Measurements from ENCODE around the gene HDDC3. TPM values are rescaled to one million over a fixed set of nuclear protein-coding genes. Genes with fewer than 3 reads are reported as not detected.

Gene HDDC3
- total and polyA plus RNA-seq, 5 donors from 2014 or later, result 15.6 to 36.2 (median 30.8) TPM

DNA sequence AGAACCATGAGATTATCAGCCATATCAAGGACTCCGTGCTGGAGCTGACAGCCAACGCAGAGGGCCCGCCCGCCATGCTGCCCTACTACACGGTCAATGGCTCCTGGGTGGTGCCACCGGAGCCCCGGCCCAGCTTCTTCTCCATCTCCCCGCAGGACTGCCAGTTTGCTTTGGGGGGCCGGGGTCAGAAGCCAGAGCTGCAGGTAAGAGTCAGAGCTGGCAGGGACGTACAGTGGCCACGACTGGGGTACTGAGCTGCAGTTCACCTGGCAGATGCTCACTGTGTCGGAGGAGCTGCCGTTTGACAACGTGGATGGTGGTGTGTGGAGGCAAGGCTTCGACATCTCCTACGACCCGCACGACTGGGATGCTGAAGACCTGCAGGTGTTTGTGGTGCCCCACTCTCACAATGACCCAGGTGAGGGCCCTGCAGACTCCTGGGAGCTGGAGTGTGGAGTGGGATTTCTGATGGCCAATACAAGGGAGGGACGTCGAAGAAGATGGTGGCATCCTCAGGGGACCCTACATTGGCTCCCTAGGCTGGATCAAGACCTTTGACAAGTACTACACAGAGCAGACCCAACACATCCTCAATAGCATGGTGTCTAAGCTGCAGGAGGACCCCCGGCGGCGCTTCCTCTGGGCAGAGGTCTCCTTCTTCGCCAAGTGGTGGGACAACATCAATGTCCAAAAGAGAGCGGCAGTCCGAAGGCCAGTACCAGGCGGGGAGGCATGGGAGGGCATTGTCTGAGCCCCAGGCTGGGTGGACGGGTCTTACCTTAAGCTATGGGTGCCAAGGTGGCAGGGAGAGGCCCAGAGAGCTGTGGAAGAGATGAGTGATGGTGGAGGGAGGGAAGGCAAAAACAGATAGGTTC lies 26.8 kb downstream of the HDDC3 start:
- H3K27ac Mint-ChIP-seq, result peak overlapping the region in 1 of 3 donors; percentile 67
- H3K27ac ChIP-seq (ENCODE audit: insufficient read depth, low read length, poor library complexity, severe bottlenecking), result no peak overlapping the region
- peak overlapping the region in 2 of 4 donors; percentile 39 to 64 for H3K4me3 Mint-ChIP-seq
- H3K4me1 Mint-ChIP-seq, result peaks cover 4 to 34% (median 17%) of the 10 kb centered on the region in 4 donors
- H3K27me3 Mint-ChIP-seq, result no peaks in the 10 kb centered on the region
- H3K9me3 ChIP-seq (ENCODE audit: control insufficient read depth in 2 of 2, low read length in 2 of 2), result no peaks in the 10 kb centered on the region
- no peak for DNase-seq
- H3K9me3 Mint-ChIP-seq, result peaks cover 0 to 1% (median 0%) of the 10 kb centered on the region in 7 donors
- H3K36me3 Mint-ChIP-seq, result peaks cover 27% of the 10 kb centered on the region
- peaks cover 16% of the 10 kb centered on the region for H3K4me1 ChIP-seq (ENCODE audit: control insufficient read depth, insufficient read depth, low read length, poor library complexity, severe bottlenecking)
- H3K4me3 ChIP-seq (ENCODE audit: low read depth, low read length), result no peak overlapping the region
- peaks cover 46% of the 10 kb centered on the region for H3K36me3 ChIP-seq (ENCODE audit: control insufficient read depth, insufficient read depth, low read length)
- no peaks in the 10 kb centered on the region for H3K27me3 ChIP-seq (ENCODE audit: control insufficient read depth, insufficient read depth, low read length)
- no peak for ATAC-seq (ENCODE audit: low read depth in 2 of 2)

DNA sequence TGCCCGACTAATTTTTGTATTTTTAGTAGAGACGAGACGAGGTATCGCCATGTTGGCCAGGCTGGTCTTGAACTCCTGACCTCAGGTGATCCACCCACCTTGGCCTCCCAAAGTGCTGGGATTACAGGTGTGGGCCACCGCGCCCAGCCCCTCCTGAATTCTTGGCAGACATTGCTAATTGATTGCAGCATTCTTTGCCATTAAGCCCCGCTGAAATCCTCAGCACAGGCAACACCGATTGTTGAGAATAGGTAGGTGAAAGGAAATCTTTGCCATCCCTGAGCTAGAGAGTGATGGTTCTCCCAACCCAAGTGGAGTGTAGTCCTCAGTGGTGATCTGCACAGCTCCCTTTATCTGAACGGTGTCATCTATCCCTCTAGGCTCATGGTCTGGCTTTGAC lies 27.6 kb downstream of the HDDC3 start:
- no peak for ATAC-seq (ENCODE audit: low read depth in 2 of 2)
- Histone ChIP-seq H3K4me1 (ENCODE audit: control insufficient read depth, insufficient read depth, low read length, poor library complexity, severe bottlenecking) (peaks cover 16% of the 10 kb centered on the region), H3K4me3 (ENCODE audit: low read depth, low read length) (no peak overlapping the region), H3K36me3 (ENCODE audit: control insufficient read depth, insufficient read depth, low read length) (peaks cover 39% of the 10 kb centered on the region), H3K27ac (ENCODE audit: insufficient read depth, low read length, poor library complexity, severe bottlenecking) (no peak overlapping the region), H3K27me3 (ENCODE audit: control insufficient read depth, insufficient read depth, low read length) (no peaks in the 10 kb centered on the region), H3K9me3 (ENCODE audit: control insufficient read depth in 2 of 2, low read length in 2 of 2) (no peaks in the 10 kb centered on the region)
- Mint-ChIP-seq H3K4me1 (peaks cover 4 to 34% (median 17%) of the 10 kb centered on the region in 4 donors), H3K9me3 (peaks cover 0 to 1% (median 0%) of the 10 kb centered on the region in 7 donors), H3K27me3 (no peaks in the 10 kb centered on the region), H3K4me3 (peak overlapping the region; percentile 44 to 83 (median 68)), H3K36me3 (peaks cover 27% of the 10 kb centered on the region), H3K27ac (no peak overlapping the region)
- no peak for DNase-seq

DNA sequence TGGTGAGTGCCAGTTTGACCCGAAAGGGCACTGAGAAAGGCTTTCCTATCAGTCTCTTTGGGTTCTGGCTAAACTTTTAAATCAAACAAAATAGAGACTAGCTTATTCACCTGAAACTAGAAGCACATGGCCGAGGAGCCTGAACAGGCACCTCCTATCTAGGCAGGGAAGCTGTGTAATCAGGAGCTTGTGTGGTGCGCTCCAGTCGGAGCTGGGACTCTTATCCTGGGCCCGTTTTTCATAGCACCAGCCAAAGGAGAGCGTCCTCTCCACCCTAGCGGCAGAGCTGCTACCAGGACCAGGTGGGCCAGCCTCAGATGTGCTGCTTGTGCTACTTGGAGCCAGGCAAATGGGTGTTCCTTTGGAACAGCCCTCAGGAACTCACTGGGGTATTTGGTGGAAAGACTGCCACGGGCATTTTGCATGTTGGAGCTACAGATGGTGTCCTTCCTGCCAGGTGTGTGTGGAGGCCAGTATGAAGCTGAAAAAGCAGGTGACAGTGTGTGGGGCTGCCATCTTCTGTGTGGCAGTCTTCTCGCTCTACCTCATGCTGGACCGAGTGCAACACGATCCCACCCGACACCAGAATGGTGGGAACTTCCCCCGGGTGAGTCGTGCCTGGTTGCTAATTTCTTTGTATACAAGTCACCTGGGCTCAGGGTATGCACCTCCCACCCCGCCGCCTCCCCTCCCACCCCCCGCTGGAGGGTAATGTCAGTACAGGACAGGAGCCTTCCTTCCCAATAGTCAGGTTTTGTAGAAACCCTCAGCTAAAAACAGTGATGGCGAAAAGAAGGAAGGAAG lies 28.4 kb downstream of the HDDC3 start:
- ATAC-seq (ENCODE audit: low read depth in 2 of 2), result no peak
- H3K4me1 ChIP-seq (ENCODE audit: control insufficient read depth, insufficient read depth, low read length, poor library complexity, severe bottlenecking), result peaks cover 16% of the 10 kb centered on the region
- H3K9me3 Mint-ChIP-seq, result peaks cover 0 to 1% (median 0%) of the 10 kb centered on the region in 7 donors
- H3K27ac ChIP-seq (ENCODE audit: insufficient read depth, low read length, poor library complexity, severe bottlenecking), result peak overlapping the region; percentile 78
- H3K36me3 Mint-ChIP-seq, result peaks cover 27% of the 10 kb centered on the region
- peak overlapping the region; percentile 83 to 90 (median 86) for H3K4me3 Mint-ChIP-seq
- H3K4me3 ChIP-seq (ENCODE audit: low read depth, low read length), result peak overlapping the region; percentile 62
- no peaks in the 10 kb centered on the region for H3K27me3 ChIP-seq (ENCODE audit: control insufficient read depth, insufficient read depth, low read length)
- no peak for DNase-seq
- no peaks in the 10 kb centered on the region for H3K9me3 ChIP-seq (ENCODE audit: control insufficient read depth in 2 of 2, low read length in 2 of 2)
- H3K27ac Mint-ChIP-seq, result peak overlapping the region in 1 of 3 donors; percentile 69
- H3K4me1 Mint-ChIP-seq, result peaks cover 4 to 34% (median 18%) of the 10 kb centered on the region in 4 donors
- no peaks in the 10 kb centered on the region for H3K27me3 Mint-ChIP-seq
- H3K36me3 ChIP-seq (ENCODE audit: control insufficient read depth, insufficient read depth, low read length), result peaks cover 34% of the 10 kb centered on the region

DNA sequence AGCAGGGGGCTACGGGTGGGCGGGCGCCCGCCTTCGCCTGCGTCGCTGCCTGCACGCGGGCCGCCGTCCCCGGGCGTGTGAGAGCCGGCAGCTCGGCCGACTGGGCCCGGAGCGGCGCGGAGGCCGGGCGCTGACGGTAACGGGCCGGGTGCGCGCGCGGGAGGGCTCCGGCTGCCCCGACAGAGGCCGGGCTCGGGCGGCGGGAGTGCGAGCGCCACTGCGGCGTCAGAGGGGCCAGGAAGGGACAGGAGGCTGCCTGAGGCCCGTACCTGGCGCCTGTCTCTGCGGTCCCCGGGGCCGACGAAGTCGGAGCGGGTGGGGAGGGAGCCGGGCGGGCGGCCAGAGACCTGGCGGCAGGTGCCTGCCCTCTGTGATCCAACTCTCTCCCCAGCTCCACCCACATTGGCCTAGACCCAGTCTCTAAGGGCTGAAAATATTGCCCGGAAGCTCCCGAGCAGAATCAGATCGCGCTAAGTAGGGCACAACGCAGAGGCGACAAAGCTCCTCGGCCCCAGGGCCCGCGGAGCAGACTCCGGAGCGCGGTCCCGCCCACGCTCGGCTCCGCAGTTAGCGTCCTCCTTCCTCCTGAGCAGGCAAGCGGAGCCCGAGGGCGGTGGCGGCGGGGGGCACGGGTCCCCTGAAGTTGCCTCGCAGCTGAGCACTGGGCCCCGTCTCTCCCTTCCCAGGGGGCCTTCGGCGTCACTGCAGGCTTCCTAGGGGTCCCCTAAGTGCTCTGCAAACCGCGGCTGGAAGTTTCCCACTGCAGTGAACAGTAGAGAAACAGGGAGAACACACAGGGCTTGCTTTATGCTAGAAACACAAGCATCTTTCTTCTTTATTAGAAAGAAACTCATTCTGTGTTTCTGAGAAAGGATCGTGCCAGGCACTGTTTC lies 29.3 kb downstream of the HDDC3 start, which contains the start of gene MAN2A2:
TSS of gene MAN2A2 (plus strand) at position 463 of the 893 bp plus-strand sequence. CDS start 906 bp downstream, outside the sequence.
- peak; percentile 64 for ATAC-seq (ENCODE audit: low read depth in 2 of 2)
- peak; percentile 45 to 88 (median 63) for DNase-seq
- H3K27me3 Mint-ChIP-seq, result no peaks in the 10 kb centered on the region

DNA sequence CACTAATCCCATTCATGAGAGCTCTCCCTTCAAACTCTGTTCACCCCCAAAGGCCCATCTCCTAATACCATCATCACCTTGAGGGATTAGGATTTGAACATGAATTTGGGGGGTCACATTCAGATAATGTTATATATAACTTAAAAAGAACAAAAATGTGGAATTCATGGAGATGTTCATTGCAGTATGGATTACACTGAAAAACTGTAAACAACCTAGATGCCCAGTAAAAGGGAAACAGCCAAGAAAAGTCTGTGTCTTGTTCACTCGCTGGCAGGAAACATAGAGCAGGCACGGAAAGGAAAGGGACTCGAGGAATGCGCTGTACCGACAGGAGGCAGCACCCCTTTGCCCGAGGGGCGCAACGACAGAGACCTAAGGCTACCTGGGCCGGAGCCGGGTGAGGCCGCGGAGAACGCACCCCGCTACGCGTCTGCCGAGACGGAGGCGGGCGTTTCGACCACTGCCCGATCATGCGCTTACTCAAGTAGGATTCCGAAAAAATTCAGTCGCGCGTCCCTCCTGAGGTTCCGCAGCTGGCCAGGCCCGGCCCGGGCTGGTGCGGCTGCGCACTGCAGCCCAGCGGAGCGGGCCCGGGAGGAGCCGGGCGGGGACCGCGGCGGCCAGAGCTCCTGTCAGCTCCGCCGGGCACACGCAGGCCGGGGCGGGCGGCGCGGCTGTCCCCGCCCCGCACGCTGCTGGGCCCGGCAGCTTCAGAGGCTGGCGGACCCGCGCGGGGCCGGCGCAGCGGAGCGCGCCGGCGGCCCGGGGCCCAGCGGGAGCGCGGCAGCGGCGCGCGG lies 30.1 kb downstream of the HDDC3 start:
- Histone ChIP-seq H3K27ac (ENCODE audit: insufficient read depth, low read length, poor library complexity, severe bottlenecking) (peak overlapping the region; percentile 66), H3K9me3 (ENCODE audit: control insufficient read depth in 2 of 2, low read length in 2 of 2) (no peaks in the 10 kb centered on the region), H3K4me1 (ENCODE audit: control insufficient read depth, insufficient read depth, low read length, poor library complexity, severe bottlenecking) (peaks cover 16% of the 10 kb centered on the region), H3K36me3 (ENCODE audit: control insufficient read depth, insufficient read depth, low read length) (peaks cover 19% of the 10 kb centered on the region), H3K4me3 (ENCODE audit: low read depth, low read length) (peak overlapping the region; percentile 39), H3K27me3 (ENCODE audit: control insufficient read depth, insufficient read depth, low read length) (no peaks in the 10 kb centered on the region)
- DNase-seq, result peak; percentile 59 to 84 (median 76)
- peaks cover 4 to 34% (median 18%) of the 10 kb centered on the region in 4 donors for H3K4me1 Mint-ChIP-seq
- H3K9me3 Mint-ChIP-seq, result peaks cover 0 to 3% (median 0%) of the 10 kb centered on the region in 7 donors
- H3K27ac Mint-ChIP-seq, result peak overlapping the region; percentile 92 to 95 (median 92)
- peak overlapping the region; percentile 89 to 94 (median 91) for H3K4me3 Mint-ChIP-seq
- no peaks in the 10 kb centered on the region for H3K27me3 Mint-ChIP-seq
- peak; percentile 71 to 73 for ATAC-seq (ENCODE audit: low read depth in 2 of 2)
- peaks cover 18% of the 10 kb centered on the region for H3K36me3 Mint-ChIP-seq

More for the DNA sequence above, 29.3 kb downstream of the HDDC3 start, which contains the start of gene MAN2A2:
- H3K27me3 ChIP-seq (ENCODE audit: control insufficient read depth, insufficient read depth, low read length), result no peaks in the 10 kb centered on the region
- H3K27ac ChIP-seq (ENCODE audit: insufficient read depth, low read length, poor library complexity, severe bottlenecking), result peak within 1 kb of the TSS; percentile 78
- H3K4me1 ChIP-seq (ENCODE audit: control insufficient read depth, insufficient read depth, low read length, poor library complexity, severe bottlenecking), result peaks cover 16% of the 10 kb centered on the region
- Mint-ChIP-seq H3K27ac (peak within 1 kb of the TSS; percentile 92 to 95 (median 92)), H3K4me3 (peak within 1 kb of the TSS; percentile 89 to 94 (median 91)), H3K9me3 (peaks cover 0 to 3% (median 0%) of the 10 kb centered on the region in 7 donors), H3K4me1 (peaks cover 4 to 34% (median 18%) of the 10 kb centered on the region in 4 donors), H3K36me3 (peaks cover 26% of the 10 kb centered on the region)
- H3K4me3 ChIP-seq (ENCODE audit: low read depth, low read length), result peak within 1 kb of the TSS; percentile 62
- peaks cover 28% of the 10 kb centered on the region for H3K36me3 ChIP-seq (ENCODE audit: control insufficient read depth, insufficient read depth, low read length)
- no peaks in the 10 kb centered on the region for H3K9me3 ChIP-seq (ENCODE audit: control insufficient read depth in 2 of 2, low read length in 2 of 2)

DNA sequence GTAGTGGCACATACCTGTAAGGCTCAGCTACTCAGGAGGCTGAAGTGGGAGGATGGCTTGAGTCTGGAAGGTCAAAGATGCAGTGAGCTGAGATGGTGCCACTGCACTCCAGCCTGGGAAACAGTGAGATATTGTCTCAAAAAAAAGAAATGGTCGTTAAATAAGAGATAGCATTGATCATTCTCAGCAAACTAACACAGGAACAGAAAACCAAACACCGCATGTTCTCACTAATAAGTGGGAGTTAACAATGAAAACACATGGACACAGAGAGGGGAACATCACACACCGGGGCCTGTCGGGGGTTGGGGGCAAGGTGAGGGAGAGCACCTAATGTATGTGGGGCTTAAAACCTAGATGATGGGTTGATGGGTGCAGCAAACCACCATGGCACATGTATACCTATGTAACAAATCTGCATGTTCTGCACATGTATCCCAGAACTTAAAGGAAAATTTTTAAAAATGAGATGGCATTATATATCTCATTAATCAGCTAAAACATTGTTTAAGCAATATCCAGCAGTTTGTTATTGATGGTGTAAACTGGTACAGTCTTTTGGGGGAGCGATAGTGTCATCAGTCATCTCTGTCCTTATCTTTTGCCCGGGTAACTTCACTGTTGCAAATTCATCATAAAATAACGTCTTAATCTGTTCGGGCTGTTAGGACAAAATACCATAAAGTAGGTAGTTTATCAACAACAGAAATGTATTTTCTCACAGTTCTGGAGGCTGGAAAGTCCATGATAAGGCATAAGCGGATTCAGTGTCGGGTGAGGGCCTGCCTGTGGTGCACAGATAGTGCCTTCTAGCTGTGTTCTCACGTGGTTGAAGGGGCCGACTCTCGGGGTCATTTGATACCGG lies 30.9 kb downstream of the HDDC3 start:
- Histone ChIP-seq H3K4me1 (ENCODE audit: control insufficient read depth, insufficient read depth, low read length, poor library complexity, severe bottlenecking) (peaks cover 16% of the 10 kb centered on the region), H3K27me3 (ENCODE audit: control insufficient read depth, insufficient read depth, low read length) (no peaks in the 10 kb centered on the region), H3K36me3 (ENCODE audit: control insufficient read depth, insufficient read depth, low read length) (peaks cover 11% of the 10 kb centered on the region), H3K4me3 (ENCODE audit: low read depth, low read length) (peak overlapping the region; percentile 39), H3K9me3 (ENCODE audit: control insufficient read depth in 2 of 2, low read length in 2 of 2) (no peaks in the 10 kb centered on the region), H3K27ac (ENCODE audit: insufficient read depth, low read length, poor library complexity, severe bottlenecking) (peak overlapping the region; percentile 66)
- Mint-ChIP-seq H3K9me3 (peaks cover 0 to 3% (median 0%) of the 10 kb centered on the region in 7 donors), H3K27ac (peak overlapping the region; percentile 92 to 95 (median 92)), H3K27me3 (no peaks in the 10 kb centered on the region), H3K36me3 (peaks cover 12% of the 10 kb centered on the region), H3K4me3 (peak overlapping the region; percentile 89 to 94 (median 91)), H3K4me1 (peaks cover 4 to 34% (median 18%) of the 10 kb centered on the region in 4 donors)
- DNase-seq, result no peak
- no peak for ATAC-seq (ENCODE audit: low read depth in 2 of 2)
